SHP77 treated with DMSO at 0.1 percent for 48 hours (cell line): ENCODE measurements around the gene GOLGB1.
A peak's percentile ranks its signal among the peaks of the same experiment; 100 is the strongest.
"Not testable (repeated sequence)": the region's sequence is repeated elsewhere in the genome, so short reads cannot be mapped to it uniquely, and the experiment has no call there.

Experiments
- DNase-seq: peaks from one replicate; lab custom pipeline; 2025; lab: John Stamatoyannopoulos, UW

GOLGB1 gene

GRCh38 chr3:121747976-121748375 lies 1.6 kb downstream of the GOLGB1 start:
- DNase-seq, result no peak

- DNase-seq, result not testable (repeated sequence)
Measured at GRCh38 chr3:121743106-121743505, 6.4 kb downstream of the GOLGB1 start.

GRCh38 chr3:121740896-121741295 lies 8.6 kb downstream of the GOLGB1 start:
- no peak for DNase-seq

- no peak for DNase-seq
Measured at GRCh38 chr3:121739902-121740301, 9.6 kb downstream of the GOLGB1 start.

- DNase-seq, result no peak
Measured at GRCh38 chr3:121737644-121738043, 11.9 kb downstream of the GOLGB1 start.

- DNase-seq, result no peak
Measured at GRCh38 chr3:121736112-121736511, 13.4 kb downstream of the GOLGB1 start.

GRCh38 chr3:121735047-121735696 lies 14.4 kb downstream of the GOLGB1 start:
- DNase-seq, result peak; percentile 2

GRCh38 chr3:121730940-121731687 lies 18.4 kb downstream of the GOLGB1 start:
- no peak for DNase-seq

GRCh38 chr3:121724130-121724529 lies 25.4 kb downstream of the GOLGB1 start:
- DNase-seq, result no peak

- no peak for DNase-seq
Measured at GRCh38 chr3:121723485-121723884, 26.1 kb downstream of the GOLGB1 start.

- no peak for DNase-seq
Measured at GRCh38 chr3:121722411-121722810, 27.1 kb downstream of the GOLGB1 start.

- DNase-seq, result no peak
Measured at GRCh38 chr3:121720163-121720562, 29.4 kb downstream of the GOLGB1 start.

- no peak for DNase-seq
Measured at GRCh38 chr3:121719423-121719822, 30.1 kb downstream of the GOLGB1 start.

GRCh38 chr3:121718205-121718846 lies 31.2 kb downstream of the GOLGB1 start:
- no peak for DNase-seq

- no peak for DNase-seq
Measured at GRCh38 chr3:121710347-121710746, 39.2 kb downstream of the GOLGB1 start.

- DNase-seq, result no peak
Measured at GRCh38 chr3:121707531-121708273, 41.8 kb downstream of the GOLGB1 start.

- no peak for DNase-seq
Measured at GRCh38 chr3:121705541-121705940, 44.0 kb downstream of the GOLGB1 start.

- DNase-seq, result no peak
Measured at GRCh38 chr3:121703973-121704372, 45.6 kb downstream of the GOLGB1 start.

- DNase-seq, result no peak
Measured at GRCh38 chr3:121698901-121699300, 50.6 kb downstream of the GOLGB1 start.

GRCh38 chr3:121698476-121698875 lies 51.1 kb downstream of the GOLGB1 start:
- DNase-seq, result no peak

GRCh38 chr3:121696186-121696585 lies 53.4 kb downstream of the GOLGB1 start:
- DNase-seq, result no peak

GRCh38 chr3:121692010-121692699 lies 57.4 kb downstream of the GOLGB1 start:
- DNase-seq, result no peak
